ENCODE results near the gene MAFG. TPM values are rescaled to one million over a fixed set of nuclear protein-coding genes. Genes with fewer than 3 reads are reported as not detected.

The MAFG gene
- total and polyA plus RNA-seq, 8 donors: 2.3 to 30.4 (median 11.2) TPM

DNA sequence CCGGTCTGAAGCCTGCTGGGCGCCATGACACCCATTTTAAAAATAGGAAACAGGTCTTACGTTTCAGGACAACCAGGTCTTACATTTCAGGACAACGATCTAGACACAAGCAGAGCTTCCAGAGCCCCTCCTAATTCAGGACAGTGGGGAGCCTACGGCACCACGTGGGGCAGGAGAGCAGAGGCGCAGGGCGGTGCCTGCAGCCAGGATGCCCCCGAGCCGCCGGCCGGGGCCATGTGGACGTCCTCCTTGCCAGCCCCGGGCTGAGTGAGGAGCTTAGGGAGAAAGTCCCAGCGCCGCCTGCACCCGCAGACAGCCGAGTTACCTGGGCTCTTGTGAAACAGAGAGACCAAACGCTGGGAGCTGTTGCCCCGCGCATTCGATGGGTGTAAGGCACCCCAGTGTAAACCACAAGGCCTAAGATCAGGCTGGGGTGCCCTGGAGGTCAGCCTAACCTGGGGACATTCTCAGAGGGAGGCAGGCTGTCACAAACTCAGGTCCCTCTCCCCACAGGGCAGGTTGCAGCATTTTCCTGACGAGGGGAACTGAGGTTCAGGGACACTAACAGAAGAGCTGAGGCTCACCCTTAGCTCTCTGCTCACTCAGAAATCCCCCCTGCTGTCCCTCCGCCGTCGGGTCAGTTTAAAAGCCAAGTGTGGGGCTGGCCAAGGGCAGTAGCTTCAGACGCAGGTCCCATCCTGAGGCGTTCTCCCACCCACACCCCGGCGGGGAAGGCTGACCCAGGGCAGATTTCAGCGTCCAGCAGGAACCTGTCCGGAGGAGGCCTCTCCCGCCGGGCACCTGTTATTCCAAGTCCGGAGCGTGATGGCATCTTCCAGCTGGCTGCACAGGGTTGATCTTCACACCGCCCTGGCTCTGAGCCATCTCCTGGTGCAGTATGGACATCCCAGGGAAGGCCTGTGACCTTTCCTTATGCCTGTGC is 35.2 kb upstream of the MAFG start:
- WGBS, 5 donors: 63 to 72% (median 64%) methylated on average over 23 to 37 of the region's 37 CpGs
- Histone ChIP-seq H3K27ac (no peak overlapping the region), H3K4me1 (peaks cover 35 to 41% (median 36%) of the 10 kb centered on the region in 4 donors), H3K4me3 (no peak overlapping the region), H3K9me3 (no peaks in the 10 kb centered on the region), H3K36me3 (no peaks in the 10 kb centered on the region), H3K27me3 (peaks cover 19 to 90% (median 53%) of the 10 kb centered on the region in 3 donors)
- intact Hi-C loops (cut with DNase I; ENCODE audit: low total_unique reads): loop anchor here (5.0 kb wide), 1 partner anchor 55 kb away; no protein-coding TSS in a partner anchor
- no peak for TF ChIP-seq EP300 (IDR thresholded peaks at IDR 0.05)
- TF ChIP-seq POLR2A (IDR thresholded peaks at IDR 0.05): no peak
- no peak for TF ChIP-seq POLR2AphosphoS5 (IDR thresholded peaks at IDR 0.05)
- TF ChIP-seq, protein P1, sequence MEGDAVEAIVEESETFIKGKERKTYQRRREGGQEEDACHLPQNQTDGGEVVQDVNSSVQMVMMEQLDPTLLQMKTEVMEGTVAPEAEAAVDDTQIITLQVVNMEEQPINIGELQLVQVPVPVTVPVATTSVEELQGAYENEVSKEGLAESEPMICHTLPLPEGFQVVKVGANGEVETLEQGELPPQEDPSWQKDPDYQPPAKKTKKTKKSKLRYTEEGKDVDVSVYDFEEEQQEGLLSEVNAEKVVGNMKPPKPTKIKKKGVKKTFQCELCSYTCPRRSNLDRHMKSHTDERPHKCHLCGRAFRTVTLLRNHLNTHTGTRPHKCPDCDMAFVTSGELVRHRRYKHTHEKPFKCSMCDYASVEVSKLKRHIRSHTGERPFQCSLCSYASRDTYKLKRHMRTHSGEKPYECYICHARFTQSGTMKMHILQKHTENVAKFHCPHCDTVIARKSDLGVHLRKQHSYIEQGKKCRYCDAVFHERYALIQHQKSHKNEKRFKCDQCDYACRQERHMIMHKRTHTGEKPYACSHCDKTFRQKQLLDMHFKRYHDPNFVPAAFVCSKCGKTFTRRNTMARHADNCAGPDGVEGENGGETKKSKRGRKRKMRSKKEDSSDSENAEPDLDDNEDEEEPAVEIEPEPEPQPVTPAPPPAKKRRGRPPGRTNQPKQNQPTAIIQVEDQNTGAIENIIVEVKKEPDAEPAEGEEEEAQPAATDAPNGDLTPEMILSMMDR (IDR thresholded peaks at IDR 0.05): no peak
- no peak for DNase-seq

DNA sequence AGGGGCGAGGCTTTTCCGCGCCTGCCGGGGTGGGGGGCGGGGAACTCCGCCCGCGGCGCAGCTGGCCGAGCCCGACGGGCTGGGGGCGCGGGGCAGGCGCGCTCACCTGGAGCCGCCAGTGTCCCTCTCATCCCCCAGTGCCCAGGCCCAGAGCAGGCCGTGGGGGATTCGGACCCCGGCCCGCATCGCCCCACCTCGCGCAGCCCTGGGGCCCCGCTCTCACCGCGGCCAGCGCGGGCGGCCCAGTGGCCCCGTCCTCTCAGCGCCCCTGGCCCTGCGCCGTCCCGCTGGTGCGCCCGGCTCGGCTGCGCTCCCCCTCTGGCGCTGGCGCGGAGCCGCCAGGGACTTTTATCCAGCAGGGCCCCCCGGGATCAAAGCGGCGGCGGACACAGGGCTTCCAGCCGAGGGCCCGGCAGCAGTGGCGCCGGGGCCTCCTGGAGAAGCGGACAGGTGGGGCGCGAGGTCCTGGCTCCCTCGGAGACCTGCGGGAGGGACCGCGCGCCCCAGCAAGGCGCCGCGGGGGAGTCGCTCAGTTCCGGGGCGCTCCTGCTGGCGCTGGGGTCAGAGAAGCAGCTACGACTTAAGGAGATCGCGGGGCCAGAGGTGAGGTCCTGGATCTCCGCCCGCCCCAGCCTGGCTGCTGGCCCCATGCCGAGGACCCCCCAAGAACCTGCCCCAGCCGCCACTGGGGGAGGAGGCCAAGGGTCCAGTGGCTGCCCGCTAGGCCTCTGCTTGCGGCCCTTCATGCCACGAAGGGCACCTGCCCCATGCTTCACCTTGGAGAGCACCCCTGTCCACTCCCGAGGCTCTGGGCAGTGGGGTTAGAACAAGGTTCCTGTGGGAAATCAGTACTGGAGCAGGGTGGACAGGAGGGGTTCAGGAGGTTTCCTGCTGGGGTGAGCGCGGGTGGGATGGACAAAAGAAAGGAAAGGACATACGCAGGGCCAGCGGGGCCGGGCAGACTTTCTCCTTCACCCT is 34.3 kb upstream of the MAFG start:
- 13 to 45% (median 16%) methylated on average over 20 to 82 of the region's 82 CpGs for WGBS, 5 donors
- peak overlapping the region in 3 of 4 donors; percentile 16 to 52 (median 19) for H3K4me3 ChIP-seq
- peaks cover 25 to 31% (median 28%) of the 10 kb centered on the region in 4 donors for H3K4me1 ChIP-seq
- H3K9me3 ChIP-seq: no peaks in the 10 kb centered on the region
- DNase-seq: no peak
- TF ChIP-seq EP300 (IDR thresholded peaks at IDR 0.05): no peak
- peaks cover 19 to 90% (median 53%) of the 10 kb centered on the region in 3 donors for H3K27me3 ChIP-seq
- intact Hi-C loops (cut with DNase I; ENCODE audit: low total_unique reads): loop anchor here (5.0 kb wide), 1 partner anchor 55 kb away; no protein-coding TSS in a partner anchor
- no peaks in the 10 kb centered on the region for H3K36me3 ChIP-seq
- no peak overlapping the region for H3K27ac ChIP-seq

DNA sequence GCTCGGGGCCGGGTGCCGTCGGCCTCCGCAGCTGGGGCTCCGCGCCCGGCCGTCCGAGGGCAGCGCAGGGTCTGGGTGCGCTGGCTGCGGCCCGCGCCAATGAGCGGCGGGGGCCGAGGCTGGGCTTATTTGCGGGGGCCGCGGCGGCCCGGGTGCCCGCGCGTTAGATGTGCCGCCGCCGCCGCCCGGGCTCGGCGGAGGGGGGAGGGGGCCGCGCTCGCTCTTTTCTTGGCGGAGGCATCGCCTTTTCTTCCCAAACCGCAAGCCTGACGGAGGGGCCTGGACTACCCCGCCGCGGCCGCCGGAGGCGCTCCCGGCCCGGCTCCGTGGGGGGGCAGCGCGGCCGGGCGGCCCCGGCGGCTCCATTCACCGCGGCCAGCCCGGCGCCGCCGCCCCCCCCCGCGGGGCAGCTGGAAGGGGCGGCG is 33.6 kb upstream of the MAFG start, which contains the start of gene NOTUM:
Gene NOTUM (minus strand): TSS at position 101 of the 425 bp plus-strand sequence. CDS start 278 bp downstream, outside the sequence.
- 0 to 1% (median 1%) methylated on average over 4 to 65 of the region's 65 CpGs; no CpG with 5 or more reads in 1 of the 5 donors for WGBS, 5 donors
- H3K4me3 ChIP-seq: peak within 1 kb of the TSS; percentile 44 to 62 (median 48)
- H3K9me3 ChIP-seq: no peaks in the 10 kb centered on the region
- no peaks in the 10 kb centered on the region for H3K36me3 ChIP-seq
- H3K27me3 ChIP-seq: peaks cover 19 to 92% (median 53%) of the 10 kb centered on the region in 3 donors
- H3K4me1 ChIP-seq: peaks cover 20 to 28% (median 26%) of the 10 kb centered on the region in 4 donors
- intact Hi-C loops (cut with DNase I; ENCODE audit: low total_unique reads): loop anchor here (5.0 kb wide), 1 partner anchor 56 kb away; no protein-coding TSS in a partner anchor
- peak in 1 of 2 donors; percentile 70 for DNase-seq
- H3K27ac ChIP-seq: no peak within 1 kb of the TSS
- no peak for TF ChIP-seq POLR2AphosphoS5 (IDR thresholded peaks at IDR 0.05)
- no peak for TF ChIP-seq EP300 (IDR thresholded peaks at IDR 0.05)
- TF ChIP-seq POLR2A (IDR thresholded peaks at IDR 0.05): no peak
- TF ChIP-seq, protein P1 (IDR thresholded peaks at IDR 0.05): peak in 1 of 7 experiments; percentile 31

DNA sequence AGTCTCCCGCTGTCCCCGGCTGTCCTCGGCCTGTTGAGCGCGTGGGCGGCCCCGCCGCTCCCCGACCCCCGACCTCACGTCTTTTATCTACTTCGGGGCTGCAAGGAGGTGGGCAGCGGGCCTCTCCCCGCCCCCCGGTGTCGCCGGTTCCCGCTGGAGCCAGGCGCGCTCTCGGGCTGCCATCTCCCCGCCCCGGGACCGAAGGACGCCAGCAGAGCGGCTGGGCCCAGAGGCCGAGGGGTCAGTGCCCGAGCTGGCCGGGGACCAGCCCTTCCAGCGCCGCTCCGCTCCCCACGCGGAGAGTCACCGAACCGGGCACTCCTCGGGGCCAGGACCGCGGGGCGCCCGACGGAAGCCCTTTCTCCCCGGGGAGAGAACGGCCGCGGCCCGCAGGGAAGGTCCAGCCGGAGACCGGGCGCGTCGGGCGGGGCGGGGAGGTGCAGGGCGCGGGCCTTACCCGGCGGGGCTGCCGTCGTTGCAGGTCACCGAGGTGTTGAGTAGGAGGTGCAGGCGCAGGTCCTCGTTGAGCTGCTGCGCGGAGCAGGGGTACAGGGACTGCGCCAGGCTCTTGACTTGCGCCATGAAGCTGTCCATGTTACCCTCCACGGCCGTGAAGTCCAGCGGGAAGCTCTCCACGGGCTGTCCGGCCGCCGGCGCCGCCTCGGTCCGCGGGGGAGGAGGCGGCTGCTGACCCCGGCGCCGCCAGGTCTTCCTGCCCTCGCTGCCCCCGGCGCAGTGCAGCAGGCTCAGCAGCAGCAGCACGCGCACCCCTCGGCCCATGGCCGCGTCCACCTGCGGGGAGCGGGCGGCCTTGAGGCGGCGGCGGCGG is 32.8 kb upstream of the MAFG start:
- intact Hi-C loops (cut with DNase I; ENCODE audit: low total_unique reads): loop anchor here (5.0 kb wide), 1 partner anchor 57 kb away; no protein-coding TSS in a partner anchor
- H3K27ac ChIP-seq: no peak overlapping the region
- H3K36me3 ChIP-seq: no peaks in the 10 kb centered on the region
- TF ChIP-seq EP300 (IDR thresholded peaks at IDR 0.05) (no peak), POLR2AphosphoS5 (IDR thresholded peaks at IDR 0.05) (no peak), POLR2A (IDR thresholded peaks at IDR 0.05) (no peak)
- TF ChIP-seq, protein P1 (IDR thresholded peaks at IDR 0.05): no peak
- WGBS, 5 donors: 0 to 5% (median 2%) methylated on average over 23 to 91 of the region's 98 CpGs
- peaks cover 20 to 28% (median 26%) of the 10 kb centered on the region in 4 donors for H3K4me1 ChIP-seq
- H3K9me3 ChIP-seq: no peaks in the 10 kb centered on the region
- peak overlapping the region; percentile 44 to 62 (median 48) for H3K4me3 ChIP-seq
- DNase-seq: no peak
- peaks cover 19 to 92% (median 53%) of the 10 kb centered on the region in 3 donors for H3K27me3 ChIP-seq
